Parathyroid adenoma (tissue), 2 donors: Measurements from ENCODE around the gene C2orf74.
"Not testable (repeated sequence)": the region's sequence is repeated elsewhere in the genome, so short reads cannot be mapped to it uniquely, and the experiment has no call there.

Source experiments
- H2AFZ ChIP-seq: fragments of 300-600 bp; sonication (generic); one replicate; pipeline ENCODE4 v1.7.0; 2017; ENCODE audit warnings: antibody characterized with exemption, mild to moderate bottlenecking
- H3K27ac ChIP-seq: fragments of 300-600 bp; sonication (generic); one replicate; pipeline ENCODE4 v1.7.0; 2017
- H3K27me3 ChIP-seq: fragments of 300-600 bp; sonication (generic); one replicate; pipeline ENCODE4 v1.7.0; 2017; ENCODE audit warnings: low read length; ENCODE audit not compliant: control insufficient read depth, insufficient read depth
- H3K36me3 ChIP-seq: fragments of 300-600 bp; sonication (generic); one replicate; pipeline ENCODE4 v1.7.0; 2017; ENCODE audit warnings: low read length; ENCODE audit not compliant: control insufficient read depth, insufficient read depth
- H3K4me1 ChIP-seq: fragments of 300-600 bp; sonication (generic); one replicate; pipeline ENCODE4 v1.7.0; 2017; ENCODE audit warnings: control low read depth
- H3K4me2 ChIP-seq: fragments of 300-600 bp; sonication (generic); one replicate; pipeline ENCODE4 v1.7.0; 2017; ENCODE audit warnings: low read length
- H3K4me3 ChIP-seq: fragments of 300-600 bp; sonication (generic); one replicate; pipeline ENCODE4 v1.7.0; 2017; ENCODE audit warnings: low read depth, low read length
- H3K79me2 ChIP-seq: fragments of 300-600 bp; sonication (generic); one replicate; pipeline ENCODE4 v1.7.0; 2017; ENCODE audit warnings: control low read depth
- H3K9ac ChIP-seq: fragments of 300-600 bp; sonication (generic); one replicate; pipeline ENCODE4 v1.7.0; 2017; ENCODE audit warnings: mild to moderate bottlenecking
- H3K9me3 ChIP-seq: fragments of 300-600 bp; sonication (generic); one replicate; pipeline ENCODE4 v1.7.0; 2017; ENCODE audit warnings: low read length; ENCODE audit not compliant: control insufficient read depth
- CTCF ChIP-seq: fragments of 300-600 bp; sonication (generic); IDR thresholded peaks from one replicate; pipeline ENCODE4 v1.7.0; 2017; ENCODE audit warnings: antibody characterized with exemption, mild to moderate bottlenecking
- donor health status: primary hyperparathyroidism.

The C2orf74 gene

GRCh38 chr2:61151436-61151835 lies 10.6 kb upstream of the C2orf74 start:
- Histone ChIP-seq H3K4me1 (no peaks in the 10 kb centered on the region), H3K9ac (no peak overlapping the region), H3K27me3 (no peaks in the 10 kb centered on the region), H3K27ac (no peak overlapping the region), H3K4me2 (no peak overlapping the region), H3K9me3 (no peaks in the 10 kb centered on the region), H3K4me3 (no peak overlapping the region), H3K36me3 (no peaks in the 10 kb centered on the region), H2AFZ (no peak overlapping the region), H3K79me2 (no peaks in the 10 kb centered on the region)
- TF ChIP-seq CTCF, result no peak

- Histone ChIP-seq H2AFZ (no peak overlapping the region), H3K27ac (no peak overlapping the region), H3K27me3 (no peaks in the 10 kb centered on the region), H3K4me1 (no peaks in the 10 kb centered on the region), H3K9ac (no peak overlapping the region), H3K9me3 (no peaks in the 10 kb centered on the region), H3K4me2 (no peak overlapping the region), H3K79me2 (no peaks in the 10 kb centered on the region), H3K4me3 (no peak overlapping the region), H3K36me3 (no peaks in the 10 kb centered on the region)
- TF ChIP-seq CTCF, result no peak
Measured at GRCh38 chr2:61157371-61158003, 4.5 kb upstream of the C2orf74 start.

- no peaks in the 10 kb centered on the region for H3K4me1 ChIP-seq
- H3K27me3 ChIP-seq, result no peaks in the 10 kb centered on the region
- H3K79me2 ChIP-seq, result no peaks in the 10 kb centered on the region
- H3K27ac ChIP-seq, result no peak overlapping the region
- H3K4me2 ChIP-seq, result no peak overlapping the region
- no peak overlapping the region for H2AFZ ChIP-seq
- no peaks in the 10 kb centered on the region for H3K9me3 ChIP-seq
- H3K36me3 ChIP-seq, result no peaks in the 10 kb centered on the region
- TF ChIP-seq CTCF, result no peak
- no peak overlapping the region for H3K9ac ChIP-seq
- H3K4me3 ChIP-seq, result no peak overlapping the region
Measured at GRCh38 chr2:61158356-61158955, 3.5 kb upstream of the C2orf74 start.

- H3K79me2 ChIP-seq, result no peaks in the 10 kb centered on the region
- H3K4me2 ChIP-seq, result no peak overlapping the region
- no peaks in the 10 kb centered on the region for H3K36me3 ChIP-seq
- no peaks in the 10 kb centered on the region for H3K9me3 ChIP-seq
- H3K4me1 ChIP-seq, result no peaks in the 10 kb centered on the region
- no peak for TF ChIP-seq CTCF
- H3K9ac ChIP-seq, result no peak overlapping the region
- no peak overlapping the region for H2AFZ ChIP-seq
- H3K27ac ChIP-seq, result no peak overlapping the region
- H3K4me3 ChIP-seq, result no peak overlapping the region
- H3K27me3 ChIP-seq, result no peaks in the 10 kb centered on the region
Measured at GRCh38 chr2:61162721-61163120, 733 bp downstream of the C2orf74 start.

GRCh38 chr2:61165082-61165481 lies 3.1 kb downstream of the C2orf74 start:
- H3K4me3 ChIP-seq, H3K9ac ChIP-seq: not testable (repeated sequence)

More at GRCh38 chr2:61165082-61165481, 3.1 kb downstream of the C2orf74 start:
- H3K79me2 ChIP-seq, H3K4me2 ChIP-seq, H3K27ac ChIP-seq, H2AFZ ChIP-seq, H3K36me3 ChIP-seq, H3K9me3 ChIP-seq, H3K27me3 ChIP-seq, H3K4me1 ChIP-seq: not testable (repeated sequence)
